Endothelial cell of umbilical vein (primary cell): ENCODE measurements around the gene KRT78.
"Not testable (repeated sequence)": the region's sequence is repeated elsewhere in the genome, so short reads cannot be mapped to it uniquely, and the experiment has no call there.

Experiments
- CTCF ChIP-seq, 2 donors: IDR thresholded peaks; 1 replicate in 1 of 2; 2 replicates in 1 of 2; pipeline ENCODE4 v1.5.1; 2011; ENCODE audit warnings: low read length in 2 of 2, mild to moderate bottlenecking in 2 of 2, moderate library complexity in 2 of 2, control low read depth in 1 of 2, inconsistent platforms in 1 of 2, low read depth in 1 of 2; ENCODE audit not compliant: insufficient read depth in 1 of 2; ENCODE audit errors: extremely low read depth in 1 of 2
- EZH2 ChIP-seq: IDR thresholded peaks from 2 replicates; pipeline ENCODE4 v1.6.1; 2012; ENCODE audit warnings: borderline replicate concordance, low read depth, mild to moderate bottlenecking, moderate library complexity, low read length, inconsistent platforms; ENCODE audit not compliant: severe bottlenecking
- JUN ChIP-seq: IDR thresholded peaks from 2 replicates; pipeline ENCODE4 v1.6.1; 2011; ENCODE audit warnings: borderline replicate concordance, low read depth; ENCODE audit not compliant: insufficient read length, insufficient read depth
- MAX ChIP-seq: IDR thresholded peaks from 2 replicates; pipeline ENCODE4 v1.6.1; 2011; ENCODE audit not compliant: insufficient read depth, insufficient read length
- POLR2A ChIP-seq: IDR thresholded peaks from 2 replicates; pipeline ENCODE4 v1.6.1; 2012; ENCODE audit warnings: low read depth, mild to moderate bottlenecking, control low read depth, low read length

- not testable (repeated sequence) for TF ChIP-seq CTCF (IDR thresholded peaks at IDR 0.05; ENCODE audit: extremely low read depth in 1 of 2, insufficient read depth in 1 of 2, low read depth in 1 of 2, low read length in 2 of 2); EZH2; MAX; POLR2A; JUN
These were observed 31.7 kb upstream of the KRT78 start for GRCh38 chr12:52880499-52880898.
